OCI-LY1 (cell line): Measurements from ENCODE around the gene KMT2A.
A peak's percentile ranks its signal among the peaks of the same experiment; 100 is the strongest.

Experiments
- H2AFZ ChIP-seq: fragments of 200-600 bp; sonication (generic), shearing (Covaris generic); 2 replicates; pipeline ENCODE4 v1.6.0; 2014; ENCODE audit warnings: antibody characterized with exemption, mild to moderate bottlenecking, low read length
- H3F3A ChIP-seq: fragments of 200-600 bp; sonication (generic), shearing (Covaris generic); 2 replicates; pipeline ENCODE4 v1.6.0; 2014; ENCODE audit warnings: mild to moderate bottlenecking, antibody characterized with exemption, low read length, moderate library complexity; ENCODE audit not compliant: insufficient read depth
- H3K27ac ChIP-seq: fragments of 200-600 bp; sonication (generic); 2 replicates; pipeline ENCODE4 v1.5.1; 2014; ENCODE audit warnings: low read length, mixed run types, mild to moderate bottlenecking, low read depth; ENCODE audit not compliant: poor library complexity, severe bottlenecking
- H3K27me3 ChIP-seq: fragments of 200-600 bp; sonication (generic); 2 replicates; pipeline ENCODE4 v1.6.0; 2014; ENCODE audit warnings: antibody characterized with exemption, mild to moderate bottlenecking, low read length, moderate library complexity; ENCODE audit not compliant: insufficient read depth
- H3K36me3 ChIP-seq: fragments of 200-600 bp; sonication (generic); 2 replicates; pipeline ENCODE4 v1.6.1; 2014; ENCODE audit warnings: mild to moderate bottlenecking, antibody characterized with exemption, low read length, moderate library complexity, mixed read lengths; ENCODE audit not compliant: insufficient read depth
- H3K4me1 ChIP-seq: fragments of 200-600 bp; sonication (generic); 2 replicates; pipeline ENCODE4 v1.5.1; 2014; ENCODE audit warnings: mild to moderate bottlenecking, low read length, moderate library complexity; ENCODE audit not compliant: insufficient read depth, severe bottlenecking
- H3K4me2 ChIP-seq: fragments of 200-600 bp; sonication (generic), shearing (Covaris generic); 2 replicates; pipeline ENCODE4 v1.6.1; 2014; ENCODE audit warnings: low read length
- H3K4me3 ChIP-seq: fragments of 200-600 bp; sonication (generic); 2 replicates; pipeline ENCODE4 v1.5.1; 2014; ENCODE audit warnings: low read length, low read depth, mild to moderate bottlenecking, mixed read lengths; ENCODE audit not compliant: poor library complexity, severe bottlenecking
- H3K79me2 ChIP-seq: fragments of 200-600 bp; shearing (Covaris generic); 2 replicates; pipeline ENCODE4 v1.6.1; 2016; ENCODE audit warnings: mixed run types, low read length, mixed read lengths; ENCODE audit not compliant: insufficient read depth
- H3K9ac ChIP-seq: fragments of 200-600 bp; sonication (generic), shearing (Covaris generic); 2 replicates; pipeline ENCODE4 v1.6.1; 2014; ENCODE audit warnings: mild to moderate bottlenecking, low read length, mixed read lengths
- H3K9me2 ChIP-seq: fragments of 200-600 bp; sonication (generic), shearing (Covaris generic); 2 replicates; pipeline ENCODE4 v1.6.1; 2014; ENCODE audit warnings: low read depth, mild to moderate bottlenecking, low read length, mixed read lengths
- H3K9me3 ChIP-seq: fragments of 200-600 bp; shearing (Covaris generic); 2 replicates; pipeline ENCODE4 v1.6.1; 2014; ENCODE audit warnings: low read length, mixed read lengths
- H4K20me1 ChIP-seq: fragments of 200-600 bp; sonication (generic), shearing (Covaris generic); 2 replicates; pipeline ENCODE4 v1.6.0; 2016; ENCODE audit warnings: mild to moderate bottlenecking, low read length; ENCODE audit not compliant: insufficient read depth
- EZH2 ChIP-seq: fragments of 200-600 bp; sonication (generic), shearing (Covaris generic); IDR thresholded peaks from 2 replicates; pipeline ENCODE4 v1.8.0; 2017; ENCODE audit warnings: borderline replicate concordance, mixed run types, mild to moderate bottlenecking, antibody characterized with exemption, low read length, moderate library complexity, mixed read lengths
- TF ChIP-seq, protein P1 (sequence below): fragments of 200-600 bp; sonication (generic), shearing (Covaris generic); IDR thresholded peaks from 2 replicates; pipeline ENCODE4 v1.5.1; 2017; ENCODE audit warnings: mild to moderate bottlenecking, antibody characterized with exemption, low read length, moderate library complexity, mixed read lengths

The KMT2A gene

DNA sequence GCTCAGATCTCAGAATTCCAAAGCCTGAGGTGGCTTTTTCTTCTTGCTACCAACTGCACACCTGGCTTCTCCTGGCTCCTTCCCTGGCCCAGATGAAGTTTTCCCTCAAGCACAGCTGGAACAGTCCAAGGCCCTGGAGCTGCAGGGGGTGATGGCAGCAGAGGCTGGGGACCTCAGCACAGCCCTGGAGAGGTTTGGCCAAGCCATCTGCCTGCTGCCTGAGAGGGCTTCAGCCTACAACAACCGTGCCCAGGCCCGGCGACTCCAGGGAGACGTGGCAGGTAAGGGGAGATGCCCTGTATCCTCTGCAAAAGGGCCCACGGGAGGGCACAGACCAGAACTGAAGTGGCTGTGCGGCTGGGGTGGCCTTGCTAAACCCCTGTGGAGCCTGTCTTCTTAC, 92.2 kb downstream of the KMT2A start:
- no peaks in the 10 kb centered on the region for H3F3A ChIP-seq
- H3K4me1 ChIP-seq = peaks cover 6% of the 10 kb centered on the region
- H3K27ac ChIP-seq = no peak overlapping the region
- no peaks in the 10 kb centered on the region for H3K27me3 ChIP-seq
- H3K4me3 ChIP-seq = no peak overlapping the region
- no peaks in the 10 kb centered on the region for H3K9me2 ChIP-seq
- H4K20me1 ChIP-seq = no peaks in the 10 kb centered on the region
- TF ChIP-seq EZH2 = no peak
- TF ChIP-seq, protein P1, sequence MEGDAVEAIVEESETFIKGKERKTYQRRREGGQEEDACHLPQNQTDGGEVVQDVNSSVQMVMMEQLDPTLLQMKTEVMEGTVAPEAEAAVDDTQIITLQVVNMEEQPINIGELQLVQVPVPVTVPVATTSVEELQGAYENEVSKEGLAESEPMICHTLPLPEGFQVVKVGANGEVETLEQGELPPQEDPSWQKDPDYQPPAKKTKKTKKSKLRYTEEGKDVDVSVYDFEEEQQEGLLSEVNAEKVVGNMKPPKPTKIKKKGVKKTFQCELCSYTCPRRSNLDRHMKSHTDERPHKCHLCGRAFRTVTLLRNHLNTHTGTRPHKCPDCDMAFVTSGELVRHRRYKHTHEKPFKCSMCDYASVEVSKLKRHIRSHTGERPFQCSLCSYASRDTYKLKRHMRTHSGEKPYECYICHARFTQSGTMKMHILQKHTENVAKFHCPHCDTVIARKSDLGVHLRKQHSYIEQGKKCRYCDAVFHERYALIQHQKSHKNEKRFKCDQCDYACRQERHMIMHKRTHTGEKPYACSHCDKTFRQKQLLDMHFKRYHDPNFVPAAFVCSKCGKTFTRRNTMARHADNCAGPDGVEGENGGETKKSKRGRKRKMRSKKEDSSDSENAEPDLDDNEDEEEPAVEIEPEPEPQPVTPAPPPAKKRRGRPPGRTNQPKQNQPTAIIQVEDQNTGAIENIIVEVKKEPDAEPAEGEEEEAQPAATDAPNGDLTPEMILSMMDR = no peak
- no peaks in the 10 kb centered on the region for H3K79me2 ChIP-seq
- H2AFZ ChIP-seq = no peak overlapping the region
- peaks cover 6% of the 10 kb centered on the region; the same call in 1 of the 2 replicates for H3K36me3 ChIP-seq
- H3K4me2 ChIP-seq = no peak overlapping the region
- no peak overlapping the region for H3K9ac ChIP-seq
- H3K9me3 ChIP-seq = no peaks in the 10 kb centered on the region

DNA sequence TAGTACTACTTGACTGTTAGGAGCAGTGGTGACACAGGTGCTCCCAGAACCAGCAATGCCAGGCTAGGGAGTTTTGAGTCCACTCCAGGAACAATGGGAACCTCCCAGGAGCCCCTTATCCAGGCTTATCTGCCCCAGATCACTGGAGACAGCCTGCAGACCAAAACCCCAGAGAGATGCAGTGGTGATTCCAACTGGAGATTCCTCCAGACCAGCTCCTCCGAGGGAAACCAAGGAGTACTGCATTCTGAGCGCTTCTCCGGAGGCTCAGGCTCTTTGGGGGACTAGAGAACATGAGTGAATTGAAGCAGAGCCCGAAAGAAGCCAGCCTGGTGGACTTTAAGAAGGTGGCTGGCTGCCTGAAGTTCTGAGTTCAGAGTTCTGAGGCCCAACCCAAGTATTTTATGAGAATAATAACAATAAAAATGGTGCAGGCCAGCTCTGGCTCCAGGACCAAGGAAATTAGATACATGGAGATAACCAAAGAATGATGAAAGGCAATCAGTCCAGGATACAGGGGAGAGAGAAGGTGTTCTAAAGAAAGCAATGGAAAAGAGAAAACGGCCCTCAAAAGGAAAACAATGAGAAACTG, 93.4 kb downstream of the KMT2A start:
- peaks cover 6% of the 10 kb centered on the region for H3K4me1 ChIP-seq
- H3K9me2 ChIP-seq = no peaks in the 10 kb centered on the region
- H4K20me1 ChIP-seq = no peaks in the 10 kb centered on the region
- no peak overlapping the region for H3K27ac ChIP-seq
- no peak overlapping the region for H3K4me3 ChIP-seq
- H3F3A ChIP-seq = no peaks in the 10 kb centered on the region
- no peaks in the 10 kb centered on the region for H3K79me2 ChIP-seq
- no peaks in the 10 kb centered on the region for H3K9me3 ChIP-seq
- peak overlapping the region; percentile 60; the same call in 1 of the 2 replicates for H3K4me2 ChIP-seq
- H2AFZ ChIP-seq = no peak overlapping the region
- peaks cover 5% of the 10 kb centered on the region; the same call in 1 of the 2 replicates for H3K36me3 ChIP-seq
- H3K27me3 ChIP-seq = no peaks in the 10 kb centered on the region
- TF ChIP-seq, protein P1 = no peak
- TF ChIP-seq EZH2 = no peak
- H3K9ac ChIP-seq = no peak overlapping the region

- Histone ChIP-seq H2AFZ (no peak overlapping the region), H3F3A (no peaks in the 10 kb centered on the region), H3K79me2 (no peaks in the 10 kb centered on the region), H3K27ac (no peak overlapping the region), H4K20me1 (no peaks in the 10 kb centered on the region), H3K27me3 (no peaks in the 10 kb centered on the region), H3K36me3 (no peaks in the 10 kb centered on the region; the same call in 1 of the 2 replicates), H3K9me2 (no peaks in the 10 kb centered on the region), H3K9me3 (no peaks in the 10 kb centered on the region), H3K9ac (peak overlapping the region; percentile 35), H3K4me1 (peaks cover 6% of the 10 kb centered on the region), H3K4me3 (peak overlapping the region; percentile 69), H3K4me2 (peak overlapping the region; percentile 60)
- TF ChIP-seq, protein P1 = no peak
- TF ChIP-seq EZH2 = no peak
Measured at GRCh38 chr11:118530180-118530682, 93.9 kb downstream of the KMT2A start.
